NCI-H1417 treated with DMSO at 0.1 percent for 48 hours (cell line): Measurements from ENCODE around the gene KRT6A.

Experiments
- DNase-seq: peaks from one replicate; lab custom pipeline; 2025; lab: John Stamatoyannopoulos, UW

KRT6A gene

DNA sequence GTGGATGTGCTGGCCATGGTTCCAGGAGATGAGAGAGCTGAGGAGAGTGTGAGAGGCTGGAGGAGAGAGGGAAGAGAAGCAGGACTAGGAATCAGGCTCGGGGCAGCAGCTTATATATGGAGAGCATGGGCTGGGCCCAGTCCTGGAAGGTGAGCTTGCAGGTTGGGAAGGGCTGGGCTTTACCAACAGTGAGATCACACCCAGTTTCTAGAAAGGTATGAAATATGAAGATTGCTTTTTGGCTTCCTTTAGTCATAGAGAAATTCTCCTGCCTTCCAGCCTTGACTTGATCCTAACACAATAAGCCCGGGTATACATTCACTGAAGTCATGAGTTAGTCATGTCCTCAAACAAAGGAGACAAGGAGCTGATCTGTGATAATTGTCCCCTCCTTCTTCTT lies at the start of gene KRT6A:
Gene KRT6A, minus strand, starts transcription at position 86 of the 400 bp plus-strand sequence. Its CDS starts 69 bp downstream, at position 17.
- DNase-seq, result no peak

DNA sequence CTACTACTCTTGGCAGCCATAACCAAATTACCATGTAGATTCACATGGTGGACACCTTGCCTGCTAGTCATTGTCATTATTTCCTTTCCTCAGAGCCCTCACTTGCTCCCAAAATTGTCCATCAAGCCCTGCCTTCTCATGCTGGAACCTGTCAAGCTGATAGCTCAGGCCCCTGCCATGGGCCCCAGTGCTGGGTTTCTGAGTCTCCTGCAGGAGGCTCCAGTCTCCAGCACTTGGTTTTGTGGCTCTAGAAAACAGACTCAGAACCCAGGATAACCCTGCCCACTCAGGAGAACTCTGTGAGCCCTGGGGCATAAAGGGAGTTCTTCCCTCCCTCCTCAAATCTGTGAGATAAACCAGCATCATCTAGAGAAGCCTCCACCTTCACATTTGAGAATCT lies 49.1 kb upstream of the KRT6A start:
- no peak for DNase-seq

DNA sequence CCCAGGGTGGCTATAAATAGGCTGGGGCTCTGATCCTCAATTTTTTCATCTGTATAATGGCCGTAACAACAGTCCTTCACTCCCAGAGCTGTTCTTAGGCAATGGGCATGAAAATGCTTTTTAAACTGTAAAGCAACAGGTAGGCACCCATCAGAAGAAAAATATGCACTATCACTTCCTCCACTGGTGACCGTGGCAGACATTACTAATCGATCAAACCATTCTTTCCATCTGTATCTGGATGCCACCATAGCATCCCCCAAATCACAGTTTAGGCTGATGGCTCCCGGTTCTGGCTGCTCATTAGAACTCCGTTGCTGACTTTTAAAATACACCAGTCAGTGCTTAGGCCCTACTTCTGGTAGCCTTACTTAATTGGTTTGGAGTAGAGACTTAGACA lies 48.7 kb upstream of the KRT6A start:
- DNase-seq, result no peak

GRCh38 chr12:52540531-52540930 lies 47.5 kb upstream of the KRT6A start:
- no peak for DNase-seq

DNA sequence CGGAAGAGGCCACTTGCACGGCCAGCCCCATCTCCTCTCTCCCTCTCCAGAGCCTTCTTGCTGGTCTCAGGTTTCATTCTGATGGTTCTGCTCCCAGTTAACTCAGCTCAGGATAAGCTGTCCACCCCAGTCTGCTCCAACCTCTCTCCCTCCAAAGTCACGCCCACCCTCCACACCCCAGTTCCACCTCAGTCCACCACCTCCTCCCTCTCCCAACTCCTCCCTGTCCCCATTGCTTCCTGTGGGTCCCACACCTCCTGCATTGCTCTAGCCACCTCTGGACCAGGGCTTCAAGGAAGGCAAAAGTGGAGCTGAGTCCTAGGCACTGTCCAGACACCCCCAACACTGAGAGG lies 46.7 kb upstream of the KRT6A start:
- DNase-seq, result no peak

DNA sequence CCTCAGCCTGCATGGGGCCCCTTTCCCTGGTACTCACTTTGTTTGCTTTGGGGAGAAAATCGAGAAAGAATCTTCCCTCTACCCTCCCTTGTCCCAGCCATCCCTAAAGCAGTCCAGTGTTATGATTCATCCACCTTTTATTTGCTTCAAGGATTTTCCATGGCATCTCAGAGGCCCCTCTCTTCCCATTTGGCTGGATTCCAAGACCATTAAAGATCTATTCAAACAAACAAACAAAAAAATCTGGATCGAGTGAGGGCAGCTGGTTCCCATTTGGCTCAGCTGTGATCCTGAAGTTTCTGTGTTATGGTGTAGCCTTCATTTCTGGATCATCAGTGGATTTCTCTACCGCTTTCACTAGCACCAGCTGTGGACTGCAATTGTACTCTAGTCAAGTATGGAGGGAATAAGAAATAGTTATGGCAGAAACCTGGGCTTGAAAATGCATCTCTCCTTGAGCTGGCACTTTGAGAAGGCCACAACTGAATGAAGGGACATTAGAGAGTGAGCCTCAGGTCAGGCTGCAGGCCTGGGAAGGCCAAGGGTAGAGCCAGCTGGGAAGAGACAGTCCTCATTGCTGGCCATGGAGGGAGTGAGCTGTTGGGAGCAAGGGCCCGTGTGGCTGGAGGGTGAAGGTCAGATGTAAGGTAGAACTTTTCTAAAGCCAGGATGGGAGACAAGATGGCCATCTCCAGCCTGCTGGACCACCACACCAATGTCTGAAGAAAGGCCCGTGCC lies 46.2 kb upstream of the KRT6A start:
- DNase-seq, result peak; percentile 52

- DNase-seq, result no peak
Observed at GRCh38 chr12:52537101-52537500, 44.0 kb upstream of the KRT6A start.

- no peak for DNase-seq
Observed at GRCh38 chr12:52535574-52535973, 42.5 kb upstream of the KRT6A start.

GRCh38 chr12:52534482-52534881 lies 41.4 kb upstream of the KRT6A start:
- no peak for DNase-seq

DNA sequence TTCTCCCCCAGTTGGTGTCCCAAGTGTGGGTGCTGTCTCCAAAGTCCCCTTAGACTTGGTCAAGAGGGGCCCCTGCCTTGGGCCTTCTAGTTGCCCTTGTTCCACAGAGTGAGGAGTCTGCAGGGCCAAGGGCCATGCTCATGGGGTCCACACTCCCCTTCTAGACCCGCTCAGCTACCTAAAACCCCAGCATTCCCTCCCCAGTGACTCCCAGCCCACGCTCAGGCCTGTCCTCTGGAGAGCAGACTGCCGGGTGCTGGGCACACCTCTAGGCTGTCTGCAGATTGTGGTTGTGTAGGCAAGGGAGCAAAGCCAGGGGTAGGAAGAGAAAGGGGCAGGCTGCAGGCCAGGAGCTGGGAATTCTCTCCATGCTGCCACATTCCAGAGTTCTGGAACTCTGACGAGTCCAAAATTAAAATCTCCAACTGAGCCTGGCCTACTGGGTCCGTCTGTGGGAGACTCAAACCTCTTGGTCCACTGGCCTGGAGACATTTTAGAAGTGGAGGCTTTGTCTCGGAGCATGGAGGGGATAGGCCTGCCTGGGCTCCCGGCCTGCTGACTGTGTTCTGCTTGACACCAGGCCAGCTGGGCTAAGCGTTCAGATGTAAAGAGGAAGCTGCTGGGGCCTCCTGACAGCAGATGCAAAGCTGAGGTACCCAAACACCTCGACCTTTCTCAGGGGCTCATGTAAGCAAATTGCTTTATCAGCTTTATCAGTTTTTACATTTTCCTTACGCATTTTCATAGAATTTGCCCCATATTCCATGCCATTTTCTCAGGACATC lies 40.8 kb upstream of the KRT6A start:
- DNase-seq, result no peak

DNA sequence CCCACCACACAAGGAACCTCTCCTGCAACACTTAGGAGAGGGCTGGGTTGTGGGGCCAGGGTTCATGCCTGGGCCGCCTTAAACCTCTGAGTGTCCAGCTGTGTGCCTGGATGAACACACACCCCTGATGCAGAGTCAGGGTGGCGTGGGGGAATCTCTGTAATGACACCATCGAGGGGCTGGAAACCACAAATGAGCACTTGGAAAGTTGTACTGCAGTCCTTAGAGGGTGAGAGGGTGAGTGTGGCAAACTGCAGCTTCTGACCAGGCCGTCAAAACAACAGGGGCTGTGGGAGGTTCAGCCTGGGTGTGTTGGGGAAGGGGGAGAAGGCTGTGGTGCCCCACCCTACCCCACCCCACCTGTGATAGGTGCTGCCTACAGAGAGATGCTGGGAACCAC lies 39.6 kb upstream of the KRT6A start:
- DNase-seq, result no peak

GRCh38 chr12:52531566-52532300 lies 38.7 kb upstream of the KRT6A start:
- DNase-seq, result no peak

- no peak for DNase-seq
Observed at GRCh38 chr12:52530905-52531304, 37.8 kb upstream of the KRT6A start.

GRCh38 chr12:52530366-52530765 lies 37.3 kb upstream of the KRT6A start:
- no peak for DNase-seq

DNA sequence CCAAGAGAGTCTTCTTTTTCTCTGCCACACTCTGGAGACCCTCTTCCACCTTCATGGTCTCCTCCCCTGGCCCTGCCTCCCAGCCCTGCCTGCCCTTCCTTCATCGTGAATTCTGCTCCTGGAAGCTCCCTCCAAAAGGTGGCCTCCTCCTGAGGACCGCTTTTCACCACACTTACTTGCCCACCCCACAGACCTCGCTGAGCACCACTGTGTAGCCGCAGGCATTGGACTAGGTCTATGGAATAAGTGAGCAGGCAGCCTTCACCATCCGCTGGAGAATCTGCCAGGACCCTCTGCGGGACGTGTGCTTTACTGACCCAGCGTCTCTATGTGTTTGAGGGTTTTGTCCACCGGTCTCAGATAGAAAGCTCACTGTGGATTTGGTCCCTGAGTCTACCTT lies 36.8 kb upstream of the KRT6A start:
- DNase-seq, result no peak

DNA sequence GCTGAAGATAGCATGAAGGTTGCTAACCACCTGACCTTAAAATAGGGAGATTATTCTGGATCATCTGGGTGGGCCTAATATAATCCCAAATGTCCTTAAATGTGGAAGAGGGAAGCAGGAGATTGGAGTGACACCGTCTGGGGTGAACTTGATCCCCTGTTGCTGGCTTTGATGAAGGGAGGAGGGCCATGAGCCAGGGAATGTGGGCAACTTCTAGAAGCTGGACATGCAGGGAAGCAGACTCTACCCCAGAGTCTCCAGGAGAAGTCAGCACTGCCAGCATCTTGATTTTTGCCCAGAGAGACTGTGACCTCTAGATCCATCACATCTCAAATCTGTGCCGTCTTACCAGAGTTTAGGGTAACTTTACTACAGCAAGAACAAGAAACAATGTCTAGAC lies 36.4 kb upstream of the KRT6A start:
- no peak for DNase-seq

- no peak for DNase-seq
Observed at GRCh38 chr12:52528641-52529143, 35.6 kb upstream of the KRT6A start.

GRCh38 chr12:52527121-52527800 lies 34.2 kb upstream of the KRT6A start:
- DNase-seq, result no peak

DNA sequence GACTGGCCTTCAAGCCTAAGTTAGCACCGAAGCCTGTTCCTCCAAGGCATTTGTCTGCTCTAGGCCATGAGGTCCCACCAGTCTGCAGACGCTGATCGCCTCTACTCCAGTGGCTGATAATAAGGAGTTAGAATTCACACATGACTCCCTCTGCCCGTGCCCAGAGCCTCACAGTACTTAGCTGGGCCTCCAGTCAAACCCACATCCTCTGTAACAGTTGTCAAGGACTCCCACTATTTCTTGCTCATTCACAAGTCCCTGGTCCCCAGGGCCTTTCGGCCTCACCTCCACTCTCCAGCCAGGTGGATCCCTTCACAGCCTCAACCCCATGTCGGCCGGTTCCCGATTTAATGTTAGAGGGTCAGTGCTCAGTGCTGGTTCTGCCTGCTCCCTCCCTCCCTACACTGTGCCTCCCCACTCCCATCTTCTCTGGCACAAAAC lies 33.5 kb upstream of the KRT6A start:
- DNase-seq, result no peak

- DNase-seq, result no peak
Observed at GRCh38 chr12:52525661-52526499, 32.8 kb upstream of the KRT6A start.
